GM23248 (cell line): ENCODE results near the gene LRRC51. TPM values are rescaled to one million over a fixed set of nuclear protein-coding genes. Genes with fewer than 3 reads are reported as not detected.

Experiments
- DNase-seq: peaks from one replicate; pipeline ENCODE4 v3.0.0-alpha.2; 2015
- H2AFZ ChIP-seq: fragments of 200-600 bp; sonication (generic); 2 replicates; pipeline ENCODE4 v1.6.1; 2016; ENCODE audit warnings: antibody characterized with exemption
- H3F3A ChIP-seq: fragments of 200-600 bp; sonication (generic); 2 replicates; pipeline ENCODE4 v1.6.1; 2016; ENCODE audit warnings: mild to moderate bottlenecking, antibody characterized with exemption, mixed run types; ENCODE audit not compliant: insufficient read depth
- H3K27ac ChIP-seq: fragments of 200-600 bp; sonication (generic); 2 replicates; pipeline ENCODE4 v1.5.1; 2016; ENCODE audit warnings: mild to moderate bottlenecking
- H3K27me3 ChIP-seq: fragments of 200-600 bp; sonication (generic); replicated peaks from 2 replicates; pipeline ENCODE4 v1.6.1; 2016; ENCODE audit warnings: mild to moderate bottlenecking; ENCODE audit not compliant: insufficient read depth
- H3K36me3 ChIP-seq: fragments of 200-600 bp; sonication (generic); 2 replicates; pipeline ENCODE4 v1.6.1; 2016; ENCODE audit warnings: low read depth, mild to moderate bottlenecking
- H3K4me1 ChIP-seq: fragments of 200-600 bp; sonication (generic); 2 replicates; pipeline ENCODE4 v1.6.1; 2016; ENCODE audit warnings: mild to moderate bottlenecking; ENCODE audit not compliant: insufficient read depth
- H3K4me2 ChIP-seq: fragments of 200-600 bp; sonication (generic); one replicate; pipeline ENCODE4 v1.6.1; 2016; ENCODE audit warnings: mild to moderate bottlenecking; ENCODE audit not compliant: unreplicated experiment
- H3K4me3 ChIP-seq: fragments of 200-600 bp; sonication (generic); 2 replicates; pipeline ENCODE4 v1.5.1; 2016; ENCODE audit warnings: mild to moderate bottlenecking
- H3K79me2 ChIP-seq: fragments of 200-600 bp; sonication (generic); 2 replicates; pipeline ENCODE4 v1.6.1; 2016; ENCODE audit warnings: mild to moderate bottlenecking; ENCODE audit not compliant: insufficient read depth
- H3K9ac ChIP-seq: fragments of 200-600 bp; sonication (generic); 2 replicates; pipeline ENCODE4 v1.6.1; 2016; ENCODE audit warnings: mild to moderate bottlenecking
- H3K9me2 ChIP-seq: fragments of 200-600 bp; sonication (generic); 2 replicates; pipeline ENCODE4 v1.6.1; 2016; ENCODE audit warnings: mixed run types, mild to moderate bottlenecking, moderate library complexity; ENCODE audit not compliant: insufficient read depth
- H3K9me3 ChIP-seq: fragments of 200-600 bp; sonication (generic); one replicate; pipeline ENCODE4 v1.6.1; 2017; ENCODE audit warnings: low read depth
- H4K20me1 ChIP-seq: fragments of 200-600 bp; sonication (generic); 2 replicates; pipeline ENCODE4 v1.6.0; 2016; ENCODE audit not compliant: insufficient read depth
- EZH2 ChIP-seq: fragments of 200-600 bp; sonication (generic); IDR thresholded peaks from 2 replicates; pipeline ENCODE4 v1.6.1; 2018; ENCODE audit warnings: antibody characterized with exemption, mild to moderate bottlenecking; ENCODE audit not compliant: insufficient read depth, poor library complexity, severe bottlenecking
- EZH2phosphoT487 ChIP-seq: fragments of 200-600 bp; sonication (generic); IDR thresholded peaks from 2 replicates; pipeline ENCODE4 v1.6.1; 2018; ENCODE audit warnings: antibody characterized with exemption, moderate library complexity, mild to moderate bottlenecking, low read depth; ENCODE audit not compliant: insufficient read depth
- WGBS, 2 experiments: methylation state at CpG; one replicate each; pipeline ENCODE4 v1.1.6; 2015 to 2017; ENCODE audit warnings: low lambda C conversion rate in 2 of 2, low coverage in 1 of 2; ENCODE audit errors: missing lambda C conversion rate in 2 of 2; 5-methylcytosine and 5-hydroxymethylcytosine counted together
- in situ Hi-C: fragments of 300-500 bp; cut with MboI; formaldehyde crosslinking; loops from 2 replicates; pipeline ENCODE4 v1.15.0; 2020
- polyA plus RNA-seq: library from polyadenylated mRNA; unstranded; fragments of >200 nt; fragmentation: Nextera tagmentation; extraction: Ambion mirVana; gene quantifications from 2 replicates; pipeline ENCODE4 v1.2.1, GENCODE V29; 2016
- total RNA-seq: library from RNA; depleted of rRNA; stranded (reverse); fragments of >200 nt; shearing (Covaris generic); gene quantifications from 2 replicates; pipeline ENCODE4 v1.2.3, GENCODE V29; 2014

Gene LRRC51
- total and polyA plus RNA-seq, 2 experiments from 2014 or later, result 7.5 to 7.8 TPM

GRCh38 chr11:72061739-72062396 lies 18.8 kb upstream of the LRRC51 start:
- H3K79me2 ChIP-seq, result peaks cover 98% of the 10 kb centered on the region
- no peaks in the 10 kb centered on the region for H3K36me3 ChIP-seq
- H2AFZ ChIP-seq, result no peak overlapping the region
- H3K4me3 ChIP-seq, result no peak overlapping the region
- H3K9me2 ChIP-seq, result no peaks in the 10 kb centered on the region
- H3K9me3 ChIP-seq, result no peaks in the 10 kb centered on the region
- no peak overlapping the region for H3K27ac ChIP-seq
- no peak overlapping the region for H3K4me2 ChIP-seq
- peaks cover 5% of the 10 kb centered on the region for H3K4me1 ChIP-seq
- no peaks in the 10 kb centered on the region for H3K27me3 ChIP-seq
- no peaks in the 10 kb centered on the region; the same call in 1 of the 2 replicates for H3F3A ChIP-seq
- in situ Hi-C loops, result no loop called here
- no peak overlapping the region for H3K9ac ChIP-seq
- no peaks in the 10 kb centered on the region for H4K20me1 ChIP-seq
- DNase-seq, result no peak
- no peak for TF ChIP-seq EZH2phosphoT487
- no peak for TF ChIP-seq EZH2
- 90 to 91% methylated on average over 5 of the region's 5 CpGs for WGBS, 2 experiments

GRCh38 chr11:72066855-72067254 lies 13.8 kb upstream of the LRRC51 start:
- Histone ChIP-seq H3K27me3 (no peaks in the 10 kb centered on the region), H3K4me3 (no peak overlapping the region), H3K9me3 (no peaks in the 10 kb centered on the region), H3K36me3 (no peaks in the 10 kb centered on the region), H3K4me2 (peak overlapping the region; percentile 26), H3K4me1 (peaks cover 51% of the 10 kb centered on the region), H3F3A (peaks cover 48% of the 10 kb centered on the region), H3K9me2 (no peaks in the 10 kb centered on the region), H4K20me1 (no peaks in the 10 kb centered on the region), H3K27ac (peak overlapping the region; percentile 95), H3K9ac (no peak overlapping the region; the same call in 1 of the 2 replicates), H2AFZ (0 out of 2 replicates have a peak overlapping the region, but pooled peaks have one; percentile 5), H3K79me2 (peaks cover 89% of the 10 kb centered on the region)
- peak; percentile 25 for DNase-seq
- TF ChIP-seq EZH2phosphoT487 (no peak), EZH2 (no peak)
- in situ Hi-C loops, result no loop called here

DNA sequence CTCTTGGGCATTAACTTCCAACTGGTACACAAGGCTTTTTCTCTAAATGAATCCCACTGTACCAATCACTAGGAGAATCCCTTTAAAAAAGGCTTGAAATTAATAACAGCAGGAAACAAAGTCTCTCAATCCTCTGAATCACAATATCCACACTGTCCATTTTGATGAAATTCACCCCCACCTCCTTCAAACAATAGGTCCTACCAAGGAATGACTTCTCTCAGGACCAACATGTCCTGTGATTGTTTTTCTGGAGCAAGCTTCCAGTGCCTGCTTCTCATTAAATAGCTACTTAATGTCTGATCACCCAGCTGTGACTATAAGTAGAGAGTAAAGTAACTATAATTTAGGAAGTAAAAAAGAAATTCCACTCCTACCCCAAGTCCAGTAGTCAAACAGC lies 13.4 kb upstream of the LRRC51 start:
- TF ChIP-seq EZH2phosphoT487 (no peak), EZH2 (no peak)
- Histone ChIP-seq H3K9me2 (no peaks in the 10 kb centered on the region), H3K27ac (peak overlapping the region; percentile 95), H3K36me3 (no peaks in the 10 kb centered on the region), H3K9me3 (no peaks in the 10 kb centered on the region), H2AFZ (0 out of 2 replicates have a peak overlapping the region, but pooled peaks have one; percentile 5), H3K4me3 (no peak overlapping the region), H4K20me1 (no peaks in the 10 kb centered on the region), H3K79me2 (peaks cover 86% of the 10 kb centered on the region), H3K27me3 (no peaks in the 10 kb centered on the region), H3F3A (peaks cover 52% of the 10 kb centered on the region), H3K4me2 (peak overlapping the region; percentile 26), H3K9ac (no peak overlapping the region; the same call in 1 of the 2 replicates), H3K4me1 (peaks cover 56% of the 10 kb centered on the region)
- no peak for DNase-seq
- in situ Hi-C loops, result no loop called here

DNA sequence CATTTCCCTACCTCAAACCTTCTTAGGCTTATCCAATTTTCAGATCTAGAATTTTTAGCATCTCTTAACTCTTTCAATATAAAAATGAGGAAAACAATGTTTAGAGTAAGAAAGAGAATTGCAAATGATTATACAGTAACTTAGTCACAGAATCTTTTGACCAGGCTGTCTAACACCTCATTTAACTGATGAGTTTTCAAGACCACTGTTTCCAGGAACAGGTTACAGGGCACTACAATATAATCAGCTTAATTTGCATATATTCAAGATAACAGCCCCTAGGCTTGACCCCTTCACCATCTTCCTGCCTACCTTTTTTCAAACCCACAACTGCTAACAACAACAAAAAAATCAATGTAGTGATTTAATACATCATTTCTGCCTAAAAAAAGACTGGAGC lies 13.0 kb upstream of the LRRC51 start:
- Histone ChIP-seq H3K9me3 (no peaks in the 10 kb centered on the region), H3K4me3 (no peak overlapping the region), H3K9ac (no peak overlapping the region; the same call in 1 of the 2 replicates), H3K79me2 (peaks cover 82% of the 10 kb centered on the region), H3K9me2 (no peaks in the 10 kb centered on the region), H3K27me3 (no peaks in the 10 kb centered on the region), H2AFZ (no peak overlapping the region), H3K36me3 (no peaks in the 10 kb centered on the region), H3K4me1 (peaks cover 60% of the 10 kb centered on the region), H3K27ac (peak overlapping the region; percentile 95), H3F3A (peaks cover 56% of the 10 kb centered on the region), H4K20me1 (no peaks in the 10 kb centered on the region), H3K4me2 (peak overlapping the region; percentile 26)
- DNase-seq, result no peak
- in situ Hi-C loops, result no loop called here
- TF ChIP-seq EZH2phosphoT487 (no peak), EZH2 (no peak)

DNA sequence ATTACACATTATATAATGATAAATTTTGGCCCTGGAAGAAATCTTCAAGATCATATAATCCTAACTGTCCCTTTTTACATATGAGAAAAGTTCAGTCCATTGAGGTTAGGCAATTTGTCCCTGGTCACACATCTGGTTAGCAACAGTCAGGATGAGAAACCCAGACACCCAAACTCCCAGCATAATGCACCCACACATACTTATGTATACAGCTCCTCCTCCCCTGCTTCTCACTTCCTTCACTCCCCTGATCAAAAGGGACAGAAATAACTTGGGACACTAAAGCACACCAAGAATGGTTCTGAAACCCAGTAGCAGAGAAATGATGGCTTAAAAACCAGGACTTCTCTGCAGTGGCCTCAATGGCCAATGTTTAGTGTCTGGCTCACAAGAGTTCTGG lies 11.4 kb upstream of the LRRC51 start:
- Histone ChIP-seq H3K9ac (peak overlapping the region; percentile 74), H3K4me3 (peak overlapping the region; percentile 45), H3F3A (peaks cover 56% of the 10 kb centered on the region), H3K36me3 (no peaks in the 10 kb centered on the region), H2AFZ (peak overlapping the region; percentile 64), H4K20me1 (no peaks in the 10 kb centered on the region), H3K4me2 (peak overlapping the region; percentile 80), H3K27ac (peak overlapping the region; percentile 95), H3K4me1 (peaks cover 67% of the 10 kb centered on the region), H3K27me3 (no peaks in the 10 kb centered on the region), H3K9me3 (no peaks in the 10 kb centered on the region), H3K9me2 (no peaks in the 10 kb centered on the region), H3K79me2 (peaks cover 81% of the 10 kb centered on the region)
- TF ChIP-seq EZH2 (no peak), EZH2phosphoT487 (no peak)
- DNase-seq, result peak; percentile 67
- in situ Hi-C loops, result no loop called here
